ENCODE results near the gene BCL2L14. TPM values are rescaled to one million over a fixed set of nuclear protein-coding genes. Genes with fewer than 3 reads are reported as not detected.

BCL2L14 gene
- total RNA-seq, 2 donors from 2014 or later = 6.3 to 14.5 TPM

GRCh38 chr12:12025799-12026386 lies 44.8 kb upstream of the BCL2L14 start:
- DNase-seq (no peak), ATAC-seq (peak; percentile 24)
- Histone ChIP-seq H3K4me3 (no peak overlapping the region), H3K27me3 (no peaks in the 10 kb centered on the region), H3K9me3 (no peaks in the 10 kb centered on the region), H3K4me1 (no peaks in the 10 kb centered on the region), H3K27ac (no peak overlapping the region), H3K36me3 (replicated peaks in 1 of 2; ENCODE audit: insufficient read depth in 1 of 2, low read depth in 2 of 2) (no peaks in the 10 kb centered on the region)
- intact Hi-C loops (cut with DNase I) = loop anchor here (5.0 kb wide), 1 partner anchor 444 kb away; no protein-coding TSS in a partner anchor
- TF ChIP-seq, protein P1, sequence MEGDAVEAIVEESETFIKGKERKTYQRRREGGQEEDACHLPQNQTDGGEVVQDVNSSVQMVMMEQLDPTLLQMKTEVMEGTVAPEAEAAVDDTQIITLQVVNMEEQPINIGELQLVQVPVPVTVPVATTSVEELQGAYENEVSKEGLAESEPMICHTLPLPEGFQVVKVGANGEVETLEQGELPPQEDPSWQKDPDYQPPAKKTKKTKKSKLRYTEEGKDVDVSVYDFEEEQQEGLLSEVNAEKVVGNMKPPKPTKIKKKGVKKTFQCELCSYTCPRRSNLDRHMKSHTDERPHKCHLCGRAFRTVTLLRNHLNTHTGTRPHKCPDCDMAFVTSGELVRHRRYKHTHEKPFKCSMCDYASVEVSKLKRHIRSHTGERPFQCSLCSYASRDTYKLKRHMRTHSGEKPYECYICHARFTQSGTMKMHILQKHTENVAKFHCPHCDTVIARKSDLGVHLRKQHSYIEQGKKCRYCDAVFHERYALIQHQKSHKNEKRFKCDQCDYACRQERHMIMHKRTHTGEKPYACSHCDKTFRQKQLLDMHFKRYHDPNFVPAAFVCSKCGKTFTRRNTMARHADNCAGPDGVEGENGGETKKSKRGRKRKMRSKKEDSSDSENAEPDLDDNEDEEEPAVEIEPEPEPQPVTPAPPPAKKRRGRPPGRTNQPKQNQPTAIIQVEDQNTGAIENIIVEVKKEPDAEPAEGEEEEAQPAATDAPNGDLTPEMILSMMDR (IDR thresholded peaks at IDR 0.05) = no peak
- TF ChIP-seq POLR2A (IDR thresholded peaks at IDR 0.05) = no peak
- 74 to 78% methylated on average over 2 of the region's 2 CpGs for WGBS, 2 donors

DNA sequence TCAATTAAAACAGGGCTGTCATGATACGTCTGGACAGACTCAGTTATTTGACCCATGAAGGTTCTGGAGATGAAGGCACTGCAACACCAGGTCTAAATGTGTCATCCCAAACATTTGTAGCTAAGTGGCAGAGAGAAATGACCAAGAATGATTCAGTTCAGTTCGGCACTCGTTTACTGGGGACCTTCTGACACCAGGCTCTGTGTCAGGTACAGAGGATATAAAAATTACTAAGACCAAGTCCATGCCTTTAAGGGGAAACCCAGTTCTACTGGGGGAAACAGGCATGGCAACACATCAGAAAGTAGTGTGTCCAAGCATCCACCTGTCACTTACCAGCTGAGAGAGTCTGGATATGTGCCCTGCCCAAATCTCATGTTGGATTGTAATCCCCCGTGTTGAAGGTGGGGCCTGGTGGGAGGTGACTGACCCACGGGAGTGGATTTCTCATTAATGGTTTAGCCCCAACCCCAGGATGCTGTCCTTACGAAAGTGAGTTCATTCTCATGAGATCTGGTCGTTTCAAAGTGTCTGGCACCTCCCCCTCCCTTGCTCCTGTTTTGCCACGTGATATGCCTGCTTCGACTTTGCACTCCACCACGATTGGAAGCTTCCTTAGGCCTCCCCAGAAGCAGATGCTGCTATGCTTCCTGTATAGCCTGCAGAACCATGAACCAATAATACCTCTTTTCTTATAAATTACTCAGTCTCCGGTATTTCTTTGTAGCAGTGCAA lies 41.9 kb upstream of the BCL2L14 start:
- WGBS, 2 donors = 78 to 83% methylated on average over 11 of the region's 11 CpGs
- H3K4me3 ChIP-seq = no peak overlapping the region
- no peaks in the 10 kb centered on the region for H3K27me3 ChIP-seq
- ATAC-seq (no peak), DNase-seq (no peak)
- intact Hi-C loops (cut with DNase I) = loop anchor here (5.0 kb wide), 1 partner anchor 447 kb away; no protein-coding TSS in a partner anchor
- H3K4me1 ChIP-seq = peaks cover 6% of the 10 kb centered on the region
- no peaks in the 10 kb centered on the region for H3K36me3 ChIP-seq (replicated peaks in 1 of 2; ENCODE audit: insufficient read depth in 1 of 2, low read depth in 2 of 2)
- no peak for TF ChIP-seq POLR2A (IDR thresholded peaks at IDR 0.05)
- TF ChIP-seq, protein P1 (IDR thresholded peaks at IDR 0.05) = no peak
- no peak overlapping the region for H3K27ac ChIP-seq
- no peaks in the 10 kb centered on the region for H3K9me3 ChIP-seq

GRCh38 chr12:12029653-12030052 lies 41.1 kb upstream of the BCL2L14 start:
- WGBS, 2 donors = 90 to 98% methylated on average over 2 of the region's 2 CpGs
- Histone ChIP-seq H3K36me3 (replicated peaks in 1 of 2; ENCODE audit: insufficient read depth in 1 of 2, low read depth in 2 of 2) (no peaks in the 10 kb centered on the region), H3K27ac (no peak overlapping the region), H3K9me3 (no peaks in the 10 kb centered on the region), H3K4me1 (peaks cover 6% of the 10 kb centered on the region), H3K4me3 (no peak overlapping the region), H3K27me3 (no peaks in the 10 kb centered on the region)
- intact Hi-C loops (cut with DNase I) = loop anchor here (5.0 kb wide), 1 partner anchor 447 kb away; no protein-coding TSS in a partner anchor
- DNase-seq (no peak), ATAC-seq (no peak)
- TF ChIP-seq, protein P1 (IDR thresholded peaks at IDR 0.05) = no peak

DNA sequence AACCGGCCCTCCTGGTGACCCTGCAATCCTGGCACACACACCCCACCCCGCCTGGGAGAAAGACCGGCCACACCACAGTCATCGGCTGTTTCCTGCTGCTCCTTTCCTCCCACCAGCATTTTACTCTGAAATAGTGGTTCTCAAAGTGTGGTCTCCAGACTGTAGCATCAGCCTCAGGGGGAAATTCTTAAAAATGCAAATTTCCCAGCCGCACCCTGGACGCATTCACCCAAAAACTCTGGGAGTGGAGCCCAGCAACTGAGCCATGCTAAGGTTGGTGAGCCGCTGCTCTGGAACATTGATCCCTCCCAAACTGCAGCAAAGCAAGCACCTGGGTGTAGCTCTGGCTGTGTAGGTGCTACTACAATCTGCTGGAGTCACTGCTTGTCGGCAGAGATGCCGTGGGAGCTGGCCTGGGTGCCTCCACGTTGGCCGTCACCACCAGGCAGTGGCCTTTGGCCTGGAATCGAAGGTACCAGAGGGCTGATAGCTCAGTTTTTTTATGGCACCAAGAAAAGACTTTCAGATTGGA lies 38.4 kb upstream of the BCL2L14 start:
- H3K9me3 ChIP-seq = no peaks in the 10 kb centered on the region
- no peaks in the 10 kb centered on the region for H3K36me3 ChIP-seq (replicated peaks in 1 of 2; ENCODE audit: insufficient read depth in 1 of 2, low read depth in 2 of 2)
- 61 to 64% methylated on average over 12 of the region's 12 CpGs for WGBS, 2 donors
- peaks cover 6% of the 10 kb centered on the region for H3K4me1 ChIP-seq
- peak; percentile 3 for ATAC-seq
- TF ChIP-seq, protein P1 (IDR thresholded peaks at IDR 0.05) = no peak
- no peak for TF ChIP-seq POLR2A (IDR thresholded peaks at IDR 0.05)
- H3K27me3 ChIP-seq = no peaks in the 10 kb centered on the region
- DNase-seq = peak in 3 of 4 donors; percentile 17 to 31 (median 22)
- peak overlapping the region in 3 of 4 donors; percentile 65 to 76 (median 72) for H3K27ac ChIP-seq
- no peak overlapping the region for H3K4me3 ChIP-seq
- intact Hi-C loops (cut with DNase I) = no loop called here

All from body of pancreas (tissue), 4 donors.